Measurements from ENCODE around the gene CAPN5. TPM values are rescaled to one million over a fixed set of nuclear protein-coding genes. Genes with fewer than 3 reads are reported as not detected.

Gene CAPN5
- total RNA-seq, 2 experiments from 2014 or later = 0.88 to 1.1 TPM

DNA sequence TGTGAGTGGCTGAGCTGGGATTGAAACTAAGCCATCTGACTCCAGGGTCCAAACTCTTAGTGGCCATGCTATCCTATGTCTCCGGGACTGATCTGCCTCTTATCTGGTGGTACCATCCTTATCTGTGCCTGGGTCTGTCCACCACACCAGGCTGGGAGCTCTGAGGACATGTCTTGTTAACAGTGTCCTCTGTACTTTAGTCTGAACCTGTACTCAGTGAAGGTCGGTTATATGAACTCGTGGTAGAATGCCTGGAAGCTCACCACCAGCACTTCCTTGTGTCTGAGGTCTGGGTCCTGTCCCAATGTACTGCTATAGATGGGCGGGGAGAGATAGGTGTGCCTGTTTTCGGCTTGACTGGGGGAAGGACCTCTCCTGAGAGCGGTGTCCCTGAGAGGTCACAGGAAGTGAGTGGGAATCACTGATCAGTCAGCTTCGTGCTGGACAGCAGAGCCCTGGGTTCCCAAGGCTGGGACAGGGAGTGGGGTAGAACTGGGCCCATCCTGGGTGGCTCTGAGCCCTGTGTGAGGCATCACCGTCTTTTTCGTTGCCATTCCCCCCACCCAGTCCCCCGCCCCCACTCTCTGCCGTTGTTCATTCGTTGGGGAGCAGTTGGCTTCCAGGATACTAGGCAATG, 70.1 kb downstream of the CAPN5 start:
- Mint-ChIP-seq H3K27ac (no peak overlapping the region), H3K9me3 (no peaks in the 10 kb centered on the region), H3K27me3 (peaks cover 14% of the 10 kb centered on the region), H3K36me3 (no peaks in the 10 kb centered on the region), H3K4me1 (ENCODE audit: low read depth) (no peaks in the 10 kb centered on the region), H3K4me3 (no peak overlapping the region)
- POLR2A ChIA-PET = no interaction called here
- CTCF ChIA-PET = interaction anchor here (0.6 to 1.7 kb wide), 2 partner anchors 9 to 46 kb away, joined by 3 to 9 read pairs; partner anchors contain the start of gene MYO7A
- no peak for DNase-seq
- intact Hi-C loops (cut with micrococcal nuclease) = no loop called here

DNA sequence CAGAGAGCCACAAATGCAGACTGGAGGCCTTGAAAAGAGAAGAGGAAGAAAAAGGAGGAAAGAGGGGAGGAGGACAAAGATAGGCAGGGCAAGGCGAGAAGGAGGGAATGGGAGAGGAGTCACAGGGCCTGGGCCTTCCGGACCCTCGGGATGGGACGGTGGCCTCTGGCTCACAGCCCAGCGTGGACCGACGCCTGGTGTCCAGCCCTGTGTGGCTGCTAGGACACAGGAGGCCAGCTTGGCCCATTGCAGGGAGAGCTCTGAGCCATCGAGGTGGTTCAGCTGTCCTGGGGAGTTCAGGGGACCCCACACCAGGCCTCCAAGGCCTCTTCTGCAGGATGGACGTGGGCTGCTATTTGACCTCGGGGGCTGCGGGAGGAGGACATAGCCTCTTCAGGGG, 70.7 kb downstream of the CAPN5 start:
- POLR2A ChIA-PET = no interaction called here
- H3K4me1 Mint-ChIP-seq (ENCODE audit: low read depth) = no peaks in the 10 kb centered on the region
- no peaks in the 10 kb centered on the region for H3K9me3 Mint-ChIP-seq
- peaks cover 14% of the 10 kb centered on the region for H3K27me3 Mint-ChIP-seq
- CTCF ChIA-PET = interaction anchor here (0.6 to 1.7 kb wide), 2 partner anchors 10 to 46 kb away, joined by 3 to 9 read pairs; partner anchors contain the start of gene MYO7A
- H3K4me3 Mint-ChIP-seq = no peak overlapping the region
- H3K27ac Mint-ChIP-seq = no peak overlapping the region
- H3K36me3 Mint-ChIP-seq = no peaks in the 10 kb centered on the region
- DNase-seq = no peak
- intact Hi-C loops (cut with micrococcal nuclease) = no loop called here

DNA sequence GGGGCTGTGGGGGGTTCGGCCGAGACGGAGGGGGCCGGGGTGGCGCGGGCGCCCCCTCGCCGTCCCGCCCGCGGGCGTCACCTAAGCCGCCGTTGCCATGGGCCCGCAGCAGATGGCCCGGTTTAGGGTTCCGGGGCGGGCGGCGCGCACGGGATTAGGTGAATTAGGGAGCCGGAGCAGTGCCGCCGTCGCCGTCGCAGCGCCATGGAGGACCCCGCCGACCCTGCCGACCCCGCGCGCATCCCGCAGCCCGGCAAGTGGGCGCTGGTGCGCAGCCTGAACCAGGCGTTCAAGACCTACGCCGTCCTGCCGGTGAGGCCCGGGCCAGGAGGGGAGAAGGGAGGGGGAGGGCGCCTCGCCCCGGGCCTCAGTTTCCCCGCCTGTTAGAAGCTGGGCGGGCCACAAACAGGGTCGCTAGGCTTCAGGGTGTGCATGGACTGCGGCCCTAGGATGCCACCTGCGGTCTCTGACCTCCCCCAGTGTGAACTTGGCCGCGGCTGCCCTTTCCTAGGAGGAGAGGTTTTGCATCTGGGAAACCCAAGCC, 71.4 kb downstream of the CAPN5 start:
- Mint-ChIP-seq H3K27me3 (peaks cover 14% of the 10 kb centered on the region), H3K9me3 (no peaks in the 10 kb centered on the region), H3K27ac (no peak overlapping the region), H3K36me3 (no peaks in the 10 kb centered on the region), H3K4me3 (no peak overlapping the region), H3K4me1 (ENCODE audit: low read depth) (no peaks in the 10 kb centered on the region)
- intact Hi-C loops (cut with micrococcal nuclease) = no loop called here
- POLR2A ChIA-PET = no interaction called here
- DNase-seq = no peak
- CTCF ChIA-PET = no interaction called here

GRCh38 chr11:77139201-77139600, 72.4 kb downstream of the CAPN5 start:
- Mint-ChIP-seq H3K4me3 (no peak overlapping the region), H3K9me3 (no peaks in the 10 kb centered on the region), H3K27me3 (peaks cover 14% of the 10 kb centered on the region), H3K27ac (no peak overlapping the region), H3K36me3 (no peaks in the 10 kb centered on the region), H3K4me1 (ENCODE audit: low read depth) (no peaks in the 10 kb centered on the region)
- DNase-seq = no peak
- ChIA-PET CTCF (no interaction called here), POLR2A (no interaction called here)
- intact Hi-C loops (cut with micrococcal nuclease) = no loop called here

DNA sequence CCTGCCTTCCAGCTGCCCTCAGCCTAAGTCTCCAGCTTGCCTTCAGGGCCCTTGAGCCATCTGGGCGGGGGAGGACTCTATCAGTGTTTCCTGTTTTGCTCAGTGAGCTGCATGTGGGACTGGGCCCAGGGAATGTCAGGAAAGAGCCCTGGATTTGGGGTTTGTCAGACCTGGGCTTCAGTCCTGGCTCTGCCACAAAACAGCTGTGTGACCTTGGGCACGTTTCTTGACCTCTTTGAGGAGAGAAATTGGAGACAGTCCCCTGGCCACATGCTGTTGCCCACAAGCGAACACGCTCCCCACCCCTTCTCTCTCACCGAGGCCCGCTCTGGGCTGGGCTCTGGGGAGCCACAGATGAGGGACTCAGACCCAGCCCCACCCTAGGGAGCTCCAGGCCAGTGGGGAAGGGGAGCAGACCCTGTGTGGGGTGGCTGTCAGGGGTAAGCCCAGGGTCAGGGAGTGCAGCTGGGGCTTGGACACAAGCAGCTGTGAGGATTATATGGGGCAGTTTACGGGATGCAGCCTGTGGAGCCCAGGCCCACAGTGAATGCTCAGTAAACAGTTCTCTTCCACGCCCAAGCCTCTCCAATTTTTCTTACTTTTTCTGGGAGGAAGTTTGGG, 73.6 kb downstream of the CAPN5 start:
- intact Hi-C loops (cut with micrococcal nuclease) = no loop called here
- CTCF ChIA-PET = interaction anchor here (0.8 to 0.9 kb wide), 2 partner anchors 13 to 46 kb away, joined by 3 read pairs; no protein-coding TSS in a partner anchor
- no peak for DNase-seq
- H3K9me3 Mint-ChIP-seq = no peaks in the 10 kb centered on the region
- peaks cover 14% of the 10 kb centered on the region for H3K27me3 Mint-ChIP-seq
- POLR2A ChIA-PET = no interaction called here
- no peaks in the 10 kb centered on the region for H3K36me3 Mint-ChIP-seq
- H3K4me3 Mint-ChIP-seq = no peak overlapping the region
- no peaks in the 10 kb centered on the region for H3K4me1 Mint-ChIP-seq (ENCODE audit: low read depth)
- no peak overlapping the region for H3K27ac Mint-ChIP-seq

DNA sequence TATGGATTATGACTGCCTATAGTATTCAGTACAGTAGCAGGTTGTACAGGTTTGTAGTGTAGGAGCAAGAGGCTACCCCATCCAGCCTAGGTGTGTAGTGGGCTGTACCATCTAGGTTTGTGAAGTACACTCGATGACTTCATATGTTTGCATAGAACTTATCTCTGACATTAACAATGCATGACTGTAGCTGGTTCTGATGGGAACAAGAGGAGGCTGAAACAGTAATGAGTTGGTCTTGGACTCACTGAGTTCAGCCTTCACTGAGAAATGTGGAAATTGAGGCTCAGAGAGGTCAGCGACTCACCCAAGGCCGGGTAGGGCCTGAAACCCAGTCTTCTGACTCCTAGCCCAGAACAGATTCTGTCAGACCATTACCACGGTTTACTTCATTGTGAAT, 74.3 kb downstream of the CAPN5 start:
- Mint-ChIP-seq H3K27ac (no peak overlapping the region), H3K27me3 (peaks cover 14% of the 10 kb centered on the region)

GRCh38 chr11:77141475-77141874, 74.7 kb downstream of the CAPN5 start:
- POLR2A ChIA-PET = no interaction called here
- intact Hi-C loops (cut with micrococcal nuclease) = no loop called here
- Mint-ChIP-seq H3K27ac (no peak overlapping the region), H3K9me3 (no peaks in the 10 kb centered on the region), H3K27me3 (peaks cover 14% of the 10 kb centered on the region), H3K4me1 (ENCODE audit: low read depth) (no peaks in the 10 kb centered on the region), H3K36me3 (no peaks in the 10 kb centered on the region), H3K4me3 (no peak overlapping the region)
- CTCF ChIA-PET = no interaction called here
- no peak for DNase-seq

More for the DNA sequence above, 74.3 kb downstream of the CAPN5 start:
- POLR2A ChIA-PET = no interaction called here
- peak; percentile 37 for DNase-seq
- H3K4me3 Mint-ChIP-seq = no peak overlapping the region
- intact Hi-C loops (cut with micrococcal nuclease) = no loop called here
- H3K4me1 Mint-ChIP-seq (ENCODE audit: low read depth) = no peaks in the 10 kb centered on the region
- CTCF ChIA-PET = no interaction called here
- no peaks in the 10 kb centered on the region for H3K36me3 Mint-ChIP-seq
- no peaks in the 10 kb centered on the region for H3K9me3 Mint-ChIP-seq

DNA sequence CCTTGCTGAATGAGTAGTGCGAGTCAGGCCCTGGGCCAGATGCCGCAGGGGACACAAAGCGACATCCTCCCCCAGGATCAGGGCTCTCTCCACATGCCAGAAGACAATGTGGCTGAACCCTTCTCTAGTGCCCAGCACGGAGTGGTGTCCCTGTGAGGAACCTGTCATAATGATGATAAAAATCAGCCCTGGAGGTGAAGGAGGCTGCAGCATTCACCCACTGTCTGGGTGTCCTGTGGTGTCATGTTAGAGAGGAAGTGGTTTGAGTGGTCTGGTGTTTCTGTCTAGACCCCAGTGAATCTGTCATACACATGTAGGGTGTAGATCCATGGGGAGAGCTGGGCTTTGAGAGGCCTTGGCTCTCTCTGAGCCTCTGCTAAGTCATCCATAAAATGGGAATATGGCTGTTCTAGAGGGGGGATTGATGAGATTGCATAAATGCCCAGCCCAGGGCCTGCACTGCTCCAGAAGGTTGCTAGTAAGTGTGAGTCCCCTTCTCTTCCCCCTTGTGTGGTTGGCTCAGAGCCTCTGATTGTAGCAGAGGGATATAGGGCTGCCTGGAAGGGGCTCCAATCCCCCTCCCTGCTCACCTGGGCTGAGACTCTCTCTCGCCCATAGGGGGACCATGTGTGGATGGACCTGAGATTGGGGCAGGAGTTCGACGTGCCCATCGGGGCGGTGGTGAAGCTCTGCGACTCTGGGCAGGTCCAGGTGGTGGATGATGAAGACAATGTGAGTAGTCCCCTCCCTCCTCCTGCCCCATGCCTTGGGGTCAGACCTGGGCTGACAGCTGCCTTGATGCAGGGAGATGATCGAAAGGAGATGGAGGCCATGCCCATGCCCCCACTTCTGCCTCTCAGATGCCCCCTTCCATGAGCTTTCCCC, 75.6 kb downstream of the CAPN5 start:
- Mint-ChIP-seq H3K27me3 (peaks cover 9% of the 10 kb centered on the region), H3K4me3 (no peak overlapping the region), H3K27ac (no peak overlapping the region), H3K4me1 (ENCODE audit: low read depth) (peaks cover under 1% of the 10 kb centered on the region), H3K36me3 (no peaks in the 10 kb centered on the region), H3K9me3 (no peaks in the 10 kb centered on the region)
- ChIA-PET CTCF (no interaction called here), POLR2A (no interaction called here)
- intact Hi-C loops (cut with micrococcal nuclease) = no loop called here
- peak; percentile 28 for DNase-seq

DNA sequence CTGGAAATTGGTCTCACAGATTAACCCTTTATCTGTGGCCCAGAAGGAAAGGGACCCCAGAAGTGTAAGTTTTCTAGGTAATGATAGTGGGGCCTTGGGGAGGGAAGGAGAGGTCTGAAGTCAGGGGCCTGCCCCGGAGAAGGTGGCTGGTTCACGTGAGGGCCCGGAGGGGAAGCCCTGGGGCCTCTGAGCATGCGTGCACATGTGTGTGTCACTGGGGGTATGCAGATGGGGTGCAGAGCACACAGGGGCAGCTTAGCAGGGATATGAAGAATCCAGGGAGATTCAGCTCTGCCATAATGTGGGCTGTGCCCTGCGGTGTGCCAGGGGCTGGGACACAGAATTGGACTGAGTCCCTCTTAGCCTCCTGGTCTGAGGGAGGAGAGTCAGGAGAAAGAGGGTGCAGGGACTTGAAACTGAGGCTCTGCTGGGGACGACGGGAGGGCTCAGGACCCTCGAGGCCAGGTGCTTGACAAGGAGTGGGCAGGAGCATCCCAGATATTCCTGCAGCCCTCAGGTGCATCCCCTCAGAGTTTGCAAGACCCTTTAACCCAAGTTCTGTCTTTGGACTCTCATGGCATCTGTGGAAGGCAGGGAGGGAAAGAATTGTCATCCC, 76.7 kb downstream of the CAPN5 start:
- ChIA-PET CTCF (no interaction called here), POLR2A (no interaction called here)
- Mint-ChIP-seq H3K4me1 (ENCODE audit: low read depth) (peaks cover 10% of the 10 kb centered on the region), H3K27ac (no peak overlapping the region), H3K4me3 (no peak overlapping the region), H3K36me3 (no peaks in the 10 kb centered on the region), H3K9me3 (no peaks in the 10 kb centered on the region), H3K27me3 (peaks cover 7% of the 10 kb centered on the region)
- no peak for DNase-seq
- intact Hi-C loops (cut with micrococcal nuclease) = no loop called here

DNA sequence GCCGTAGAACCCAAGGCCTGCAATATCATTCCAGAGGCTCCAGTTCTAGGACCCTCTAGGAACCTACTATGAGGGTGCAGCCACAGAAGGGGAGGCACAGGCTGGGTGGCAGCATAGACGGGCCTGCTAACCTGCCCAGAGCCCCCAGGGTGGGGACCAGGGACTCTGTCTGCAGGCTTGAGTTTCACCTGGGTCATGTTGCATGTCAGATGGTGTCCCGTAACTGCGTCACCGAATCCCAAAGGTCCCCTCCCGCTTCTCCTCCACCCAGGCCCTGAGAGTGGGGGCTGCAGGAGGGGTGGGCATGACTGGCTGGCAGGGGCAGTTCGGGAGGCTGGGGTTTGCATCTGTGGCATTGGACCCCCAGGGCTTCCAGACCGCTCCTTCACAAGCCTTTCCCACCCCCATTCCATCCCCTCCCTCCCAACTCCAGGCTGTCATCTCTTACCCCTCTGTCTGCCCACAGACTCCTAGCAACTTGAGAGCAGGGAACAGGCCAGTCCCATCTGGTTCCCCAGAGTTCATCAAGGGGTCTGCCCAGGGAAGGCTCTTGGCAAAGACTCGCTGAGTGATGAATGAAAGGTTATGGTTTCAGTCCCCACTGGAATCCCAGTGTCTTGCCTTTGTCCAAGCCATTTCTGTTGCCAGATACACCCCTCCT, 77.6 kb downstream of the CAPN5 start:
- no peaks in the 10 kb centered on the region for H3K9me3 Mint-ChIP-seq
- H3K36me3 Mint-ChIP-seq = no peaks in the 10 kb centered on the region
- ChIA-PET POLR2A (no interaction called here), CTCF (interaction anchor here (3.5 kb wide), 1 partner anchor 17 kb away, joined by 22 read pairs; no protein-coding TSS in a partner anchor)
- H3K4me1 Mint-ChIP-seq (ENCODE audit: low read depth) = peaks cover 10% of the 10 kb centered on the region
- H3K27ac Mint-ChIP-seq = no peak overlapping the region
- intact Hi-C loops (cut with micrococcal nuclease) = no loop called here
- H3K4me3 Mint-ChIP-seq = no peak overlapping the region
- DNase-seq = no peak
- peaks cover 2% of the 10 kb centered on the region for H3K27me3 Mint-ChIP-seq

GRCh38 chr11:77144857-77145428, 78.2 kb downstream of the CAPN5 start:
- no peaks in the 10 kb centered on the region for H3K36me3 Mint-ChIP-seq
- CTCF ChIA-PET = interaction anchor here (3.5 kb wide), 1 partner anchor 18 kb away, joined by 22 read pairs; no protein-coding TSS in a partner anchor

More at GRCh38 chr11:77144857-77145428, 78.2 kb downstream of the CAPN5 start:
- H3K9me3 Mint-ChIP-seq = no peaks in the 10 kb centered on the region
- intact Hi-C loops (cut with micrococcal nuclease) = no loop called here
- H3K4me3 Mint-ChIP-seq = no peak overlapping the region
- H3K27ac Mint-ChIP-seq = no peak overlapping the region
- DNase-seq = no peak
- H3K27me3 Mint-ChIP-seq = peaks cover under 1% of the 10 kb centered on the region
- H3K4me1 Mint-ChIP-seq (ENCODE audit: low read depth) = peaks cover 10% of the 10 kb centered on the region
- POLR2A ChIA-PET = no interaction called here
